Mesendoderm (in vitro differentiated cells): ENCODE measurements around the gene HSPA6.
"Not testable (repeated sequence)": the region's sequence is repeated elsewhere in the genome, so short reads cannot be mapped to it uniquely, and the experiment has no call there.

Source experiments
- DNase-seq: peaks from one replicate; pipeline ENCODE4 v3.0.0; 2013
- H2AK5ac ChIP-seq: 2 replicates; pipeline ENCODE4 v1.6.1; 2013; ENCODE audit warnings: low read length, inconsistent platforms
- H2BK120ac ChIP-seq: 2 replicates; pipeline ENCODE4 v1.6.1; 2013; ENCODE audit warnings: low read depth, mild to moderate bottlenecking, low read length, moderate library complexity, mixed read lengths
- H2BK15ac ChIP-seq: replicated peaks from 2 replicates; pipeline ENCODE4 v1.6.1; 2013; ENCODE audit warnings: low read depth, mild to moderate bottlenecking, moderate library complexity
- H2BK5ac ChIP-seq: 2 replicates; pipeline ENCODE4 v1.6.1; 2013; ENCODE audit warnings: low read length, inconsistent platforms
- H3K18ac ChIP-seq: 2 replicates; pipeline ENCODE4 v1.6.1; 2013; ENCODE audit warnings: mild to moderate bottlenecking, low read length, mixed read lengths
- H3K23ac ChIP-seq: one replicate; pipeline ENCODE4 v1.6.1; 2013; ENCODE audit warnings: low read length
- H3K27ac ChIP-seq: 2 replicates; pipeline ENCODE4 v1.5.1; 2013; ENCODE audit warnings: low read depth, mild to moderate bottlenecking, inconsistent platforms, low read length, moderate library complexity
- H3K27me3 ChIP-seq: 2 replicates; pipeline ENCODE4 v1.6.1; 2013; ENCODE audit warnings: low read length, control low read depth, mild to moderate bottlenecking, inconsistent platforms; ENCODE audit not compliant: insufficient read depth, poor library complexity
- H3K36me3 ChIP-seq: 2 replicates; pipeline ENCODE4 v1.6.1; 2013; ENCODE audit warnings: low read length, inconsistent platforms; ENCODE audit not compliant: control insufficient read depth, insufficient read depth
- H3K4ac ChIP-seq: one replicate; pipeline ENCODE4 v1.6.1; 2013; ENCODE audit warnings: low read depth, mild to moderate bottlenecking, low read length, moderate library complexity
- H3K4me1 ChIP-seq: 2 replicates; pipeline ENCODE4 v1.6.1; 2013; ENCODE audit warnings: low read depth, low read length, inconsistent platforms; ENCODE audit not compliant: control insufficient read depth
- H3K4me2 ChIP-seq: 2 replicates; pipeline ENCODE4 v1.6.1; 2013; ENCODE audit warnings: low read length
- H3K4me3 ChIP-seq: 2 replicates; pipeline ENCODE4 v1.5.1; 2013; ENCODE audit warnings: mild to moderate bottlenecking, low read length
- H3K56ac ChIP-seq: one replicate; pipeline ENCODE4 v1.6.1; 2013; ENCODE audit warnings: low read length
- H3K79me1 ChIP-seq: 2 replicates; pipeline ENCODE4 v1.6.1; 2013; ENCODE audit warnings: low read length, inconsistent platforms
- H3K79me2 ChIP-seq: 2 replicates; pipeline ENCODE4 v1.6.1; 2013; ENCODE audit warnings: mild to moderate bottlenecking, low read length; ENCODE audit not compliant: control insufficient read depth, insufficient read depth
- H3K9ac ChIP-seq: 2 replicates; pipeline ENCODE4 v1.6.1; 2013; ENCODE audit warnings: low read length, inconsistent platforms
- H4K5ac ChIP-seq: one replicate; pipeline ENCODE4 v1.6.1; 2013; ENCODE audit warnings: low read length
- H4K8ac ChIP-seq: one replicate; pipeline ENCODE4 v1.6.1; 2013; ENCODE audit warnings: low read depth, mild to moderate bottlenecking, control low read depth, low read length, moderate library complexity
- WGBS: extraction: QIAGEN DNeasy Blood & Tissue Kit; methylation state at CpG from one replicate; pipeline ENCODE4 v1.1.7; 2013; ENCODE audit warnings: low lambda C conversion rate, missing lambda C conversion rate; ENCODE audit not compliant: insufficient coverage; ENCODE audit errors: extremely low coverage; 5-methylcytosine and 5-hydroxymethylcytosine counted together

HSPA6 gene

GRCh38 chr1:161512636-161513447 lies 11.5 kb upstream of the HSPA6 start:
- H3K23ac ChIP-seq, H4K8ac ChIP-seq, H3K4ac ChIP-seq, H3K27ac ChIP-seq, H4K5ac ChIP-seq, DNase-seq, H3K4me3 ChIP-seq, H3K56ac ChIP-seq, H3K9ac ChIP-seq, H2BK120ac ChIP-seq, H2BK15ac ChIP-seq, H3K27me3 ChIP-seq, H3K4me1 ChIP-seq, H3K36me3 ChIP-seq, H3K18ac ChIP-seq, H3K79me2 ChIP-seq, H3K4me2 ChIP-seq, H2BK5ac ChIP-seq, H2AK5ac ChIP-seq, H3K79me1 ChIP-seq: not testable (repeated sequence)
- no CpG with 5 or more reads among the region's 6 CpGs for WGBS

- H3K9ac ChIP-seq, H2AK5ac ChIP-seq, H4K5ac ChIP-seq, H3K79me2 ChIP-seq, DNase-seq, H2BK15ac ChIP-seq, H3K4me2 ChIP-seq, H3K18ac ChIP-seq, H3K36me3 ChIP-seq, H3K56ac ChIP-seq, H3K4me3 ChIP-seq, H2BK5ac ChIP-seq, H3K4me1 ChIP-seq, H3K4ac ChIP-seq, H2BK120ac ChIP-seq, H3K27me3 ChIP-seq, H3K23ac ChIP-seq, H4K8ac ChIP-seq, H3K27ac ChIP-seq, H3K79me1 ChIP-seq: not testable (repeated sequence)
- no CpG with 5 or more reads among the region's 1 CpG for WGBS
Observed at GRCh38 chr1:161513448-161513780, 10.9 kb upstream of the HSPA6 start.

- H2BK15ac ChIP-seq, H2BK5ac ChIP-seq, DNase-seq, H4K8ac ChIP-seq, H3K18ac ChIP-seq, H3K36me3 ChIP-seq, H3K9ac ChIP-seq, H3K79me1 ChIP-seq, H3K27ac ChIP-seq, H2AK5ac ChIP-seq, H3K4me1 ChIP-seq, H2BK120ac ChIP-seq, H3K4me3 ChIP-seq, H3K79me2 ChIP-seq, H3K56ac ChIP-seq, H3K4ac ChIP-seq, H3K4me2 ChIP-seq, H4K5ac ChIP-seq, H3K27me3 ChIP-seq, H3K23ac ChIP-seq: not testable (repeated sequence)
- no CpG with 5 or more reads among the region's 1 CpG for WGBS
Observed at GRCh38 chr1:161513953-161514352, 10.4 kb upstream of the HSPA6 start.

- H3K36me3 ChIP-seq, H4K5ac ChIP-seq, H3K27me3 ChIP-seq, H3K4me1 ChIP-seq, H4K8ac ChIP-seq, H3K4ac ChIP-seq, H2BK5ac ChIP-seq, H3K79me2 ChIP-seq, H3K18ac ChIP-seq, H3K27ac ChIP-seq, H2BK15ac ChIP-seq, H3K23ac ChIP-seq, H3K79me1 ChIP-seq, H3K9ac ChIP-seq, H3K4me3 ChIP-seq, H2BK120ac ChIP-seq, H3K56ac ChIP-seq, H2AK5ac ChIP-seq, H3K4me2 ChIP-seq: not testable (repeated sequence)
- no CpG with 5 or more reads among the region's 20 CpGs for WGBS
- DNase-seq: peak; percentile 9
Observed at GRCh38 chr1:161523041-161523816, 1.1 kb upstream of the HSPA6 start.

GRCh38 chr1:161524742-161525291 lies 477 bp downstream of the HSPA6 start:
- not testable (repeated sequence) for H3K23ac ChIP-seq, H3K4me1 ChIP-seq, H3K36me3 ChIP-seq, H4K5ac ChIP-seq, H3K79me1 ChIP-seq, H2BK120ac ChIP-seq, H4K8ac ChIP-seq, H3K4me3 ChIP-seq, H3K18ac ChIP-seq, H3K9ac ChIP-seq, DNase-seq, H2BK5ac ChIP-seq, H2BK15ac ChIP-seq, H3K79me2 ChIP-seq, H3K4ac ChIP-seq, H2AK5ac ChIP-seq, H3K27me3 ChIP-seq, H3K27ac ChIP-seq
- H3K4me2 ChIP-seq: peak overlapping the region; percentile 25
- H3K56ac ChIP-seq: peak overlapping the region; percentile 15
- WGBS: no CpG with 5 or more reads among the region's 55 CpGs
